ENCODE measurements around the gene CBLC.

GRCh38 chr19:44785271-44785670 lies 7.6 kb downstream of the CBLC start:
- TF ChIP-seq POLR2AphosphoS5 (IDR thresholded peaks at IDR 0.05; ENCODE audit: low read depth, low read length) (no peak), TAF1 (IDR thresholded peaks at IDR 0.05; ENCODE audit: borderline replicate concordance, insufficient read depth, low read length) (no peak), FOXP2 (optimal IDR thresholded peaks at IDR 0.05; ENCODE audit: borderline replicate concordance, extremely low read depth, extremely low read length, insufficient read depth) (no peak), SIN3A (IDR thresholded peaks at IDR 0.05; ENCODE audit: borderline replicate concordance, insufficient read depth, low read length) (no peak)
- TF ChIP-seq, protein P1, sequence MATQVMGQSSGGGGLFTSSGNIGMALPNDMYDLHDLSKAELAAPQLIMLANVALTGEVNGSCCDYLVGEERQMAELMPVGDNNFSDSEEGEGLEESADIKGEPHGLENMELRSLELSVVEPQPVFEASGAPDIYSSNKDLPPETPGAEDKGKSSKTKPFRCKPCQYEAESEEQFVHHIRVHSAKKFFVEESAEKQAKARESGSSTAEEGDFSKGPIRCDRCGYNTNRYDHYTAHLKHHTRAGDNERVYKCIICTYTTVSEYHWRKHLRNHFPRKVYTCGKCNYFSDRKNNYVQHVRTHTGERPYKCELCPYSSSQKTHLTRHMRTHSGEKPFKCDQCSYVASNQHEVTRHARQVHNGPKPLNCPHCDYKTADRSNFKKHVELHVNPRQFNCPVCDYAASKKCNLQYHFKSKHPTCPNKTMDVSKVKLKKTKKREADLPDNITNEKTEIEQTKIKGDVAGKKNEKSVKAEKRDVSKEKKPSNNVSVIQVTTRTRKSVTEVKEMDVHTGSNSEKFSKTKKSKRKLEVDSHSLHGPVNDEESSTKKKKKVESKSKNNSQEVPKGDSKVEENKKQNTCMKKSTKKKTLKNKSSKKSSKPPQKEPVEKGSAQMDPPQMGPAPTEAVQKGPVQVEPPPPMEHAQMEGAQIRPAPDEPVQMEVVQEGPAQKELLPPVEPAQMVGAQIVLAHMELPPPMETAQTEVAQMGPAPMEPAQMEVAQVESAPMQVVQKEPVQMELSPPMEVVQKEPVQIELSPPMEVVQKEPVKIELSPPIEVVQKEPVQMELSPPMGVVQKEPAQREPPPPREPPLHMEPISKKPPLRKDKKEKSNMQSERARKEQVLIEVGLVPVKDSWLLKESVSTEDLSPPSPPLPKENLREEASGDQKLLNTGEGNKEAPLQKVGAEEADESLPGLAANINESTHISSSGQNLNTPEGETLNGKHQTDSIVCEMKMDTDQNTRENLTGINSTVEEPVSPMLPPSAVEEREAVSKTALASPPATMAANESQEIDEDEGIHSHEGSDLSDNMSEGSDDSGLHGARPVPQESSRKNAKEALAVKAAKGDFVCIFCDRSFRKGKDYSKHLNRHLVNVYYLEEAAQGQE (IDR thresholded peaks at IDR 0.05; ENCODE audit: insufficient read depth in 1 of 2, low read depth in 2 of 2, low read length in 2 of 2) = no peak
